SKM-1 treated with dmso at 0.1 percent for 144 hours (cell line): Measurements from ENCODE around the gene SPATA31C2.
"Not testable (repeated sequence)": the region's sequence is repeated elsewhere in the genome, so short reads cannot be mapped to it uniquely, and the experiment has no call there.

ENCODE experiments used
- DNase-seq: peaks from one replicate; lab custom pipeline; 2025; ENCODE audit not compliant: unreplicated experiment; lab: John Stamatoyannopoulos, UW

Gene SPATA31C2

DNA sequence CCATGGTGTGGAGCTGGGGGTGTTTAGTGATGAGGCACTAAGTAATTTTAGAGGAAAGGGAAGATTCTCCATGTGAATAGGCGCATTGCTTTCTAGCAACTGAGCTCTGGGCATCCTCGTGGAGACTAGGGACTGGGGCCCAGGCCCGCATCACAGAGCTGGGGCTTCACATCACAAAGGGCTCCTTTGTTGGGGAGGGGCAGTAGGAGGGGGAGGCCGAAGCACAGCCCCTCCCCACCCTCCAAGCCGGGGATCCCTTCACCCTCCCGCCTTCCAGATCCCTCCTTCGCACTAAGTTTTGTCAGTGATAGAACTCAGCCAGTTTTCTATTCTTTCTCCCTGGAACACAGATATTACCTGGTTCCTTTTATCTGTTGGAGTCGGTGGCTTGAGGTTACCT is at the start of gene SPATA31C2:
SPATA31C2 (minus strand) TSS at position 101 of the 400 bp plus-strand sequence; CDS start at position 72, 29 bp downstream.
- DNase-seq, result not testable (repeated sequence)

DNA sequence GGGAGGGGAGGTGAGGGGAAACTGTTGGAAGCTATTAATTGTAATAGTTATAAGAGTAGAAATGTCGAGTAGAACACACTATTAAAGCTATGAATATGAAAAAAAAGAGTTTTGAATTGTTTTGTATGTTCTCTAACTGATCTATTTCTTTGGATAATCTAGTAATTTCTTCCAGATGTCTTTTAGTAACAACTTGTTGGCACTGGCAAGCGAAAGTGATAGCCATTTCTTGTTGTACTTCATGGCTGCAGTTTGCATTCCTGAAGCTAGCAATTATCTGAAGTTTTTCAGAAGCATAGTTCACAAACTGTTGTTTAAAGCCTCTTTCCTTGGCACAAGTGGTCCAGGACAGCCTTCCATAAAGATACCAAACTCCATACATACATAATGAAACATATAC is 49.4 kb upstream of the SPATA31C2 start:
- DNase-seq, result no peak

DNA sequence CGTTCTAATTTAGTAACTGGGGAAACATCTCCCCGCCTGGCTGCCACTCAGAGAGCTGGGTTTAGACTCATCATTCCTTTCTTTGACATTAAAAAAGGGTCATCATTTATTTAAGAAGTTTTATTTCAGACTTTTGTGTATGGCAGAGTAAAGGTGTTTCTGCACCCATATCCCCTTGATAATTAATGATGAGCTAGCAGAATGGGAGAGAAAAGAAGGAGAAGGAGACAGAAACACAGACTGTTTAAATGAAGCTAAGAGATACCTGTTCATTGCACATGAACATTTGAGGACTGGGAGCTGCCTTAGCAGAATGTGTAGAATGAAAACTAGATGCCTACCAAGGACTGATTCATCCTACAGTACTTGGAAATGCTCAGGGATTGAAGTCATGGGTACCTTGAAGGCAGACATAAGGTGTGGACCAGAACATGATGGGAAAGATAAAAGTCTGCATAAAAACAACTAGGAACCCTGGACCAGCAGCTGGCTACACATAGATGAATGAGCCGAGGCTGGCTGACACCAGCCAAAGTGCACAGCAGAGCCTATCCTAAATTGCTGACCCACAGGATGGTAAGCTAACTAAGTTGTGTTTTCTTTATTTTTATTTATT is 48.3 kb upstream of the SPATA31C2 start:
- DNase-seq, result no peak

DNA sequence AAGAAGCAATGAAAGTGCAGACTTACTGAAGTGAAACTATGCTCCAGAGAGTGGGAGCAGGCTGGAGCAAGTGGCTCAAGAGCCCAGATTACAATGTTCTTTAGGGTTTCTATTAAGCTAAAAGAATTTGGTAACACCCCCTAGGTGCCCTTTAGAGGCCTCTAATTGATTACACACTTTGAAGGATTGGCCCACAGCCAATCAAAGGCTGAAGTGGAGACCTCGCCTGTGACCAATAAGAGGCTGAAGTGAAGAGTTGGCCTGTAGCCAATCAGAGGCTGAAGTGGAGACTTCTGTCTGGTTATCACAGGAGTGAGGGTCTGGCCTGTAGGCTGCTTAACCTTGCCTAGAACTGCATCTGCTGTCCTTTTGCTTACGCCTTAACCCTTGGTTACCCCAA is 46.7 kb upstream of the SPATA31C2 start:
- DNase-seq, result no peak

DNA sequence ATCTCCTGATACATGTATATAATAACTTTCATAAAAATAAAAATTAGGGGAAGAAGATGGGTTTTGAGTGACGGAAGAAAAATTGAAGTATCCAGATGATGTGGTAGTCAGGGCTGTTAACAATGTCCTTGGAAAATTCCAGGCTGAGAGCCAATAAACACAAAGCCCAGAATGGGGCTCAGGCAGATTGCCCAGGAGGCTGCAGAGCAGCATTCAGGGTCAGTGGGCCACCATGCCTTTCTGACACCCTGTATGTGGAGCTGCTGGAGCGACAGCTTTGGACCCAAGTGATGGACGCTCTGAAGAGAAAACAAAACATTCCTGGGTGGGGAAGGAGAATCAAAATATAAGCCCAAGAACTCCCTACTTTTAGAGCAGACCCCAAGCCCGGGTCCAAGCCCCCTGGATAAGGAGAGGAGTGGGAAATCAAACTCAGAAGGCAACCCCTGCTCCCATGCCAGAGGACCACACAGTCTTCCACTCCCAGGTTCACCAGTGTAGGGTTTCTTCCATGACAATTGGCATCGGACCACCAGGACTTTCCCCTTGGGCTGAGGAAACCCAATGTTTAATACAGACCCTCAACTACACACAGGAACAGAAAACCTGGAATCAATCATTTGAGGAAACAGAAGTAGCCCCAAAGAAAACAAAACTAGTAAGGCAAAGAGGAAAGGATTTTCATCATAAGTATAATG is 45.7 kb upstream of the SPATA31C2 start:
- no peak for DNase-seq

DNA sequence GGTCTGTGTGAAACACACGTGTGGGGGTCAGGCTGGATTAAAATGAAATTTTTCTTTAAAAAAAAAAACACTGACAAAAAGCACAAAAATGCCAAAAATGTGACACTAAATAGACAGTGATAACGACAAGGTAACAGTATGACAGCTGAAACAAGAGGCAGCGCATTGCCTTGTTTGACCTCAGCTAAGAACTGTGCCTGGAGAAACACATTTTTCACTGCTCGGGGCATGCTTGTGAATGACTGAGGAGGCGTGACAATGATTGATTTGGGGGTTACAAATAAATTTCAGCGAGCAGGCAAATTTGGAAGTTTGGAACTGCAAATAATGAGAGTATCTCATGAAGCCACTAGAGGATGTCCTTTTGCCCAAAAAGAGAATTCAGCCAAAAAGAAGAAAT is 44.2 kb upstream of the SPATA31C2 start:
- DNase-seq, result no peak

DNA sequence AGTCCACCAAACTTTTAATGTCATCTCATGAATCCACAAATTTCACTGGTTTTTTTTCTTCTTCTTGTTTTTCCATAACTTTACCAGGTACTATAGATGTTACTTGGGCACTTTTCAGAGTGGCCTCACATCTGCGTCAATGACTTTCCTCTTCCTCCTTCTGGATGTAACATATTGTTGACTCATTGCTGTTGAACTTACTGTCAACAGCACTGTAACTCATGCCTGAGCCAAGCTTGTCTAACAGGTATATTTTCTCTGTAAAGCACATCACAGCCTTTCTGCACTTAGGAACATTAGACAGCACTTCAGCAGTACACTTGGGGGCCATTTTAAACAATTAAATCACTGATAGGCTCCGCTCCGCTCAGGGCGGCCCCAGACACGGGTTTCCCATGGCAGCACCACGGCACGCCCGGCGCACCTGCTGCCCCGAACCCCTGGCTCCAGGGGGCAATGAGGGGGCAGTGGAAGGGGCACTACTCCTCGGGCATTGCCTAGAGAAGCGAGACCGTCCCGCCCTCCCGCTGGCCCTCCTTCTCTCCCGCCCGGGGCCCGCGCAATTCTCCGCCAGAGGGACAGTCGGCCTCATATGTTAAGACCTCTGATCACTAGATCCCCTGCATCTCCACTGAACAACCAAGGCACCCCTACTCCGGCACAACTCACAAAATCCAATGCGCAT is 41.9 kb upstream of the SPATA31C2 start:
- DNase-seq, result no peak

DNA sequence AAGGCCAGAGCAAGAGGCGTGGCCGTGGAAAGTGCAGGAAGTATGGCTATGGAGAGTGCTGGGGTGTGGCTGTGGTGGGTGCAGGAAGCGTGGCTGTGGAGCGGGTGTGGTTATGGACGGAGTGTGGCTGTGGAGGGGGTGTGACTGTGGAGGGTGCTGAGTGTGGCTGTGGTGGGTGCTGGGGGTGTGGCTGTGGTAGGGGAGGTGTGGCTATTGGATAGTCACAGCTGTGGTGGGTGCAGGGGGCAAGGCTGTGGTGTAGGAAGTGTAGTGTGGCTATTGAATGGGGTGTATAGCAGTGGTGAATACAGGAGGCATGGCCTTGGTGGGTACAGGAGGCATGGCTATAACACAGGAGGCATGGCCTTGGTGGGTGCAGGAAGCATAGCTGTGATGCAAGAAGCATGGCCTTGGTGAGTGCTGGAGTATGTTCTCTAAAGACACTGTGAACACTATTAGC is 40.8 kb upstream of the SPATA31C2 start:
- DNase-seq, result no peak

DNA sequence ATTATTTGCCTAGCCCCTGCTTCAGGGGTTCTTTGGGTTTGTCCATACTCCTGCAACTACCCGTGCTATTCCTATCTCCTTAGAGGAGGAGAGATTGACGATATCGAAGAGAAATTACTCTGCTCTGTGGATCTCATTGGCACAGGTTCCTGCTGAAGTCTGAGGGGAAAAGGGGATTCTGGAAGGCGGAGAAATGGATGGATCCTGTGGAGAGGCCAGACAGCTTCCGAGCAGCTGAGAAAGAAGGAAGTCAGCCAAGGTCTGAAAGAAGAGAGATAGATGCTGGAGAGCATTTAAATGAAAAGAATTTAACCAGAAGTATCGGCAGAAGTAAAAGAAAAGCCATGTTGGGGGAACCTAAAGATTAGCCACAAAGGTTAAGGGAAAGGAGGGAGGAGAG is 40.4 kb upstream of the SPATA31C2 start:
- no peak for DNase-seq

DNA sequence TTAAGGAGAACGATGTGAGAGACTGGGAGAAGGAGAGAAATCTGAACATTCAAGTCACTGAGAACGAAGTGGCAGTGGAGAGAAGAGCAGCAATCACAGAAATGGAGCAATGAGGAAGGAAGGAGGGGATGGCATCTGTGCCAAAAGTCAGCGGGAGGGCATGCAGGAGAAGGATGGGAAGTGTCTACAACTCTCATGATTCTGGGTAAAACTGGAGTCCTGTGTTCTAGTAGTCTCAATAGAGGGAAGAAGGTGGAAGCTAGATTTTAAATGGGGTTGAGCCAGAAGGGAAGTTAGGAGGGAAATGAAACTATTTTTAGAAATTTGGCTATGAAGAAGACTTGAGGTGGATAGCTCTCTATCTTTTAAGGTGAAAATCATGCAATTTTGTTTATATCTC is 39.1 kb upstream of the SPATA31C2 start:
- no peak for DNase-seq

DNA sequence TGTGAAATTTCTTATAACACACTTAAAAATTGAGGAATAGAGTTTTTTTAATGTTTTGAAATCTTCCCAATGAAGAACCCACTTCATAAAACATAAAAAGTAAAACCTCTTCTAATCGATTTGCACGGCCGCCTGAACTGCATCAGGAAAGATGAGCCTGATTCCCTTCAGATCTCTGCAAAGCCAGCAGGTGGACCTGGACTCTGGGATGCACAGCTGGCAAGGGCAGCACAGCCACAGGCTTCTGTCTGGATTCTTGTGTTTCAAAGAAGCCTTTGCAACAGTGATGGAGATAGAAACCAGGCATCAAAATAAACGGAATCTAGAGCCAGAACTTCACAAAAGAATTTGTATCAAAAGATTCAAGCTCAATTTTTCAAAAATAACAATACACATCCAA is 36.0 kb upstream of the SPATA31C2 start:
- DNase-seq, result no peak

DNA sequence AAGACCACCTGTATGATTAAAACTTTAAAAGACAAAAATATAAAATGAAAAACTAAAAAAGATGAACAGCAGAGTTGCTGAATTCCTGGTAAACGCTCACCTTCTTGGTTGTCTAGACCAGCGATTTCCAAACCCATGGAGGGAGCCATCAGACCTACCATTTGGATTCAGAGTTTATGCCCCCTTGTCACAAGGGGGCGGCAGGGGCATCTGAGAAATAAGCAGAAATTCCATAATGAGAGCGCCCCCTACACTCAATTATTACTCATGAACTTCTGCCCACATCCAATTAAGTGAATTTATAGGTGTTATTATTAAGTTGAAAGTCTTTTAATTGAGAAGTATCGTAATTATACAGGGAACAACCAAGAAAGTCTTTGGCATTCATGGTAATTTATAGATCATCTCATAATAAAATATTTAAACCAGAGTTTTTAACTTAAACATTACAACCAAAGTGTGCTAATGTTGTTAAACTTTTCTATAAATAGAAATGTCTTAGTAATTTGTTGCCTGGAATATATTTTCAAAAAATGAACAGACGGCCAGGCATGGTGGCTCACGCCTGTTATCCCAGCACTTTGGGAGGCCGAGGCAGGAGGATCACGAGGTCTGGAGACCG is 35.2 kb upstream of the SPATA31C2 start:
- peak; percentile 23 for DNase-seq

DNA sequence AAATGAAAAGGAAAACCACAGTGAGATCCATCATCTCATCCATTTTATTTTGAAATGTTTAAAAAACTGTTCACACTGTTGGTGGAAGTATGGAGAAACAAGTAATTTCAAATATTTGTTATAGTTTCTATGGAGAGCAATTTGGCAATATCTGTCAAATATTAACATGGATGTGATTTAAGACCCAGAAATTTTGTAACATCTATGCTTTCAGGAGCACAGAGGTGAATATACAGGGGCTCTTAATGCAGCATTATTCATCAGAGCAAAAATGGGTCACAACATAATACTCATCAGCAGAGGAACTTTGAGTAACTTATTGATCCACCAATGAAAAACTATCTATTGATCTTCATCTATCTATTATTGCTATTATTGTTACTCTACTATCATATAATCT is 31.4 kb upstream of the SPATA31C2 start:
- no peak for DNase-seq

DNA sequence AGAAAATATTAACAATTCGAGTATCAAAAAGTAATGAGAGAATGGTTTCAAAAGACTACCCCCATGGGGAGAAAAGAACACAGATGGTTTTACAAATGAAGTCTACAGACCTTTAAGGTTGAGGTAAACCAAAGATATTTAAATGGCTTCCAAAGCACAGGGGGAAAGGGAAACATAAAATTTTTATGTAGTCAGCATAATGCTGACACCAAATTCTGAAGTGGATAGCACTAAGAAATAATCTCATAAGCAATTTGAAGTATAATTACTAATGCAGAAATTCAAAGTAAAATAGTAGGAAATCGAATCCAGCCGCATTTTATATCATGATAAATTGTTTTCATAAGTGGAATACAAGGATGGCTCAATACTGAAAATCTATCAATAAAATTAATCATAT is 30.3 kb upstream of the SPATA31C2 start:
- no peak for DNase-seq

DNA sequence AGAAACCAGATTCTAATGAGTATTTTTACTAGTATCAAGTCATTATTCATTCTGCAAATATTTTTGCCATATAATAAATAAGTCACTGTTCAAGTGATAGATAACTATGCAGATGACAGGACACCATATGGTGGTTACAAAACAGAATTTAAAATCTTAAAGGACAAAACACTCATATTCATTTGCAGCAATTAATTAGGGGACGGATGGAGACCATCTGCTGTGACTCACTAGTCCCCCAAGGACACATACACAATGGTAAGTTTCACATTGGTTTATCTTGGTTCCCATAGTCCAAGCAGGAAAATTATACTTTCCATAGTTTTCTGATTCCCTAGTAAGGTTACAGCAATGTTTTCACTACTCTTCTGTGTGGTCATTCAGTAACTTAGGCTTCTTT is 28.4 kb upstream of the SPATA31C2 start:
- DNase-seq, result no peak

DNA sequence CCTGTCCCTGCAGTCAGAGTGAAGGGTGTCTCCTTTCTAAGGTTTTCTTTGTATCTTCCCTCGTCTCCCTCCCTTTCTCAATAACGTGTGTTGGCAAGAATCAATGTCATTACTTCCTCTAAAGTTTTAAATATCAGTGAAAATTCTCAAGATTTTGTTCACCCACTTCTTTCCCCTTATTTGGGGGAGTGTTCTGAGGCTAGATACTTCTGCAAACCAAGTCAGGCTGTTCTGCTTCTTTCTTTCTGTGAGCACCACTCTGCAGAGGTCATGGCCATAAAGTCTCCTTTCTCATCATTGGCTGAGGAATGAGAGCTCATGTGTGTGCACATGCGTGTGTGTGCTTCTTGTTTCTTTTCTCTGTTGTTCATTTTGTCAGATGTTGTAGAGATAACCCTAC is 26.6 kb upstream of the SPATA31C2 start:
- DNase-seq, result no peak

DNA sequence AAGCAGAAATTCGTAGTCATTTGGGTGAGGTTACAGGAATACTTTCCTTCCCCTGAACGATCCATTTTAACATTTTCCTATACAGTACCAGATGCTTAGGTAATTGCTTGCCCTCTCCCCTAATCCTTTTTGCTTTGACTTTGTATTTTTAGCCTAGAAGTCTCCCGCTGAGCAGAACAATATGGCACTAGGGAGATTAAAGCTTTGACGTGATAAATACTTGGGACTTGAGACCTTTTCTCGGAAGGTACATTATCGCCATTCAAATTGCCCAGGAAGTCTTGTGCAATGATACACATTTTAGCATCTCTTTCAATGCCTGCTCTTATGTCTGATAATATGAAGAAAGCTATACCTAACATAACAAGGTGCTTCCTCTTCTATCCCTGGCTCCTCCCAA is 22.9 kb upstream of the SPATA31C2 start:
- no peak for DNase-seq

DNA sequence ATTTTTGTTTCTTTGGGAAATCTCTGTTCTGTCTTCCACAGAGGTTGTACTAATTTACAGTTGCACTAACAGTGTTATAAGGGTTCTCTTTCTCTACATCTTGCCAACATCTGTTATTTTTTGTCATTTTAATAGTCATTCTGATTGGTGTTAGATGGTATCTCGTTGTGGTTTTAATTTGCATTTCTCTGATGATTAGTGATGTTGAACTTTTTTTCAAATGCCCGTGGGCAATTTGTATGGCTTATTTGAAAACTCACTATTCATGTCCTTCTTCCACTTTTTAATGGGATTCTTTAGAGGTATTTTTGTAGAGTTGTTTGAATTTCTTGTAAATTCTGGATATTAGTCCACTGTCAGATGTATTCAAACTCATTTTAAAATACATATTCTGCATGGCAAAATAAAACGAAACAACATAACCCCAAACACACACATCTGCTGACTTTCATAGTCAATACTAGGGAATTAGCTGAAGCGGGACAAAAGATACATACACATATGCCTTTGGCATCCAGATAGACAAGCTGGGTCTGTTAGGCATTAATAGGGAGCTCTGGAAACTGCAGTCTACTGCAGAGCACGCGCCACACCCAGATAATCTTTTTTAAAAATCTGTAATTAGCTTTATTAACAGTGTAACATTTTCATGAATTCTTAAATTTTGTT is 5.8 kb upstream of the SPATA31C2 start:
- no peak for DNase-seq

DNA sequence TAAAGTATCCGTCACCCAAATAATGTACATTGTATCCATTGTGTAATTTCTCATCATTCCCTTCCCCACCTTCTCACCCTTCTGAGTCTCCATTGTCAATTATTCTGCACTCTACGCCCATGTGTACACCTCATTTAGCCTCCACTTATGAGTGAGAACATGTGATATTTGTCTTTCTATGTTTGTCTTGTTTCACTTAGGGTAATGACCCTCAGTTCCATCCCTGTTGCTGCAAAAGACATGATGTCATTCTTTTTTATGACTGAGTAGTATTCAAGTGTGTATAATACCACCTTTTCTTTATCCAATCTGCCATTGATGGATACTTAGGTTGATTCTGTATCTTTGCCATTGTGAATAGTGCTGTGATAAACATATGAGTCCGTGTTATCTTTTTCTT is 4.9 kb upstream of the SPATA31C2 start:
- no peak for DNase-seq

DNA sequence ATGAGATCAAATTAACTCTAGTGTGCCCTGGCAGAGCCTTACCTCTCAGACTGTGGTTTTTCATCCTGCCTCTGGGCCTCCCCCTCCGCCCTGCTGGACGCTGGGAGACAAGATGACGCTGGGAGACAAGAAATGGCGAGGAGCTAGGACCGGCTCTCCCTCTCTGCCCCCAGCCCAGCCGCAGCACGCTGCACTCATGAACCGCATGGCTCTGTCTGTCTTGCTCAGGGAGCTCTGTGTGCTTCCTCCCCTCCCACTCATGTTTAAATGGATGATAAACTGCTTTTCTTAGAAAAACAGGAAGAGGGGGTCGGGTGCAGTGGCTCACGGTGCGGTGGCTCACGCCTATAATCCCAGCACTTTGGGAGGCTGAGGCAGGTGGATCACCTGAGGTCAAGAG is 4.7 kb downstream of the SPATA31C2 start:
- not testable (repeated sequence) for DNase-seq

DNA sequence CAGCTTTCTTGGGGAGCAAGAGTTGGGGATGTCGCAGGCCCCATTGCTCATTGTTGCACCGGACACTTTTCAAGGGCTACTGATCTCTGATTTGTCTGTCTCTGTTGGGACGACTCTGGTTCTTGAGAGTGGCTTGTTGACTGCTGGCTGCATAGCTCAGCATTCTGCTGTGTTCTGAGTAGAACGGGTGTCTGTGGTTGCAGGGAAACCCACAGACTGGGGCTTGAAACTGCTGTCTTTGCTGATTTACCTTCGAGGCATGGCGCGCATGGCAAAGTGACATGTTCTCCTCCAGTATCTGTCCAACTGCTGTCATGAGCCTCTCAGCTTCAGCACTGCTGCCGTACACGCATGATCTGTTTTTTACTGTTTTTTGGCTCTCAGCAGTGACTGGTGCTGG is 8.7 kb downstream of the SPATA31C2 start:
- DNase-seq, result not testable (repeated sequence)
